DND-41 (cell line): Measurements from ENCODE around the gene RNF144B.

Experiments used
- EZH2 ChIP-seq: IDR thresholded peaks from 3 replicates; pipeline ENCODE4 v1.6.1; 2012; ENCODE audit warnings: borderline replicate concordance, low read depth, mild to moderate bottlenecking, moderate library complexity, low read length, inconsistent platforms; ENCODE audit not compliant: severe bottlenecking
- TF ChIP-seq, protein P1 (sequence below): IDR thresholded peaks from 2 replicates; pipeline ENCODE4 v1.5.1; 2012; ENCODE audit warnings: borderline replicate concordance, low read length, moderate library complexity, mild to moderate bottlenecking; ENCODE audit not compliant: poor library complexity, severe bottlenecking; ENCODE audit errors: extremely low read depth

DNA sequence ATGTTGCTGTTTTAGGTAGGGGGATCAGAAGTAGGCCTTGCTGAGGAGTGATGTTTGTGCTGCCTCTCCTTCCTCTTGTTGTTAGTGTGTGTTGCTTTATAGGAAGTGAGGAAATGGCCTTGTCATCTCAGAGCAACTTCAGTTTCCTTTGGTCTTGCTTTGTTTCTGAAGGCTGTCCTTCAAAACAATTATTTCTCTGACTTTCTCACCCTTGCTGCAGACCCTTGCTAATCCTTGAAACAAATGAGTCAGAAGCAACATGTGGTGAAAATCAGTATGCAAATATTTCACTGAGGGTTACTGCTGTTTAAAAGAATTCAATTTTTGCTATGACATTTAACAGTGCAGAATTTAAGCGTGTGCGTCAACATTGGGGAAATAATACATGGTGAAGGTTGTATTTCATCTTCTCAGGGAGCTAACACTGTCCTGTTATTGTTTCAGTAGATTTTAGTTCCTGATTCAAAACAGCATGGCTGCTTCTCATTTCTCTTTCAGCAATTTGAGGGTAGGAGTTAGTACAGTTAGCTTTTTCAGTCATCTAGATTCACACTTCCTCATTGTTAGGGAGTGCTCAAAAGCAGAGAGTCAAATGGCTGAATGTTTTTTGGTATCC is 13.8 kb downstream of the RNF144B start:
- TF ChIP-seq, protein P1, sequence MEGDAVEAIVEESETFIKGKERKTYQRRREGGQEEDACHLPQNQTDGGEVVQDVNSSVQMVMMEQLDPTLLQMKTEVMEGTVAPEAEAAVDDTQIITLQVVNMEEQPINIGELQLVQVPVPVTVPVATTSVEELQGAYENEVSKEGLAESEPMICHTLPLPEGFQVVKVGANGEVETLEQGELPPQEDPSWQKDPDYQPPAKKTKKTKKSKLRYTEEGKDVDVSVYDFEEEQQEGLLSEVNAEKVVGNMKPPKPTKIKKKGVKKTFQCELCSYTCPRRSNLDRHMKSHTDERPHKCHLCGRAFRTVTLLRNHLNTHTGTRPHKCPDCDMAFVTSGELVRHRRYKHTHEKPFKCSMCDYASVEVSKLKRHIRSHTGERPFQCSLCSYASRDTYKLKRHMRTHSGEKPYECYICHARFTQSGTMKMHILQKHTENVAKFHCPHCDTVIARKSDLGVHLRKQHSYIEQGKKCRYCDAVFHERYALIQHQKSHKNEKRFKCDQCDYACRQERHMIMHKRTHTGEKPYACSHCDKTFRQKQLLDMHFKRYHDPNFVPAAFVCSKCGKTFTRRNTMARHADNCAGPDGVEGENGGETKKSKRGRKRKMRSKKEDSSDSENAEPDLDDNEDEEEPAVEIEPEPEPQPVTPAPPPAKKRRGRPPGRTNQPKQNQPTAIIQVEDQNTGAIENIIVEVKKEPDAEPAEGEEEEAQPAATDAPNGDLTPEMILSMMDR, result no peak
- no peak for TF ChIP-seq EZH2
